Activated CD4-positive, CD25-positive, alpha-beta regulatory T cell treated with anti-CD3 and anti-CD28 coated beads, Interleukin-2, amount 50 U/mL, for 24 hours (primary cell): ENCODE results near the gene SAMSN1.
A peak's percentile ranks its signal among the peaks of the same experiment; 100 is the strongest.

ENCODE experiments used
- ATAC-seq, 2 donors: fragments of 150-1000 bp; cut with Tn5 transposase; one replicate each; pipeline ENCODE4 v1.10.0; 2021; ENCODE audit warnings: mild to moderate bottlenecking in 1 of 2, moderate library complexity in 1 of 2

The SAMSN1 gene

GRCh38 chr21:14483296-14483695 is 62.8 kb downstream of the SAMSN1 start:
- no peak for ATAC-seq

GRCh38 chr21:14482165-14482564 is 64.0 kb downstream of the SAMSN1 start:
- ATAC-seq, result peak; percentile 89 to 90

GRCh38 chr21:14480411-14481031 is 65.6 kb downstream of the SAMSN1 start:
- no peak for ATAC-seq

- ATAC-seq, result no peak
These were observed 66.8 kb downstream of the SAMSN1 start for GRCh38 chr21:14479241-14479786.

GRCh38 chr21:14477841-14478240 is 68.3 kb downstream of the SAMSN1 start:
- ATAC-seq, result no peak

- ATAC-seq, result no peak
These were observed 69.0 kb downstream of the SAMSN1 start for GRCh38 chr21:14477133-14477532.

GRCh38 chr21:14474995-14475394 is 71.1 kb downstream of the SAMSN1 start:
- no peak for ATAC-seq

- no peak for ATAC-seq
These were observed 76.5 kb downstream of the SAMSN1 start for GRCh38 chr21:14469641-14470040.

GRCh38 chr21:14466715-14467114 is 79.4 kb downstream of the SAMSN1 start:
- no peak for ATAC-seq

GRCh38 chr21:14457762-14458161 is 88.4 kb downstream of the SAMSN1 start:
- ATAC-seq, result no peak

- no peak for ATAC-seq
These were observed 89.2 kb downstream of the SAMSN1 start for GRCh38 chr21:14456911-14457310.

GRCh38 chr21:14454016-14455009 is 91.8 kb downstream of the SAMSN1 start:
- no peak for ATAC-seq

GRCh38 chr21:14453339-14454015 is 92.6 kb downstream of the SAMSN1 start:
- peak; percentile 88 to 90 for ATAC-seq

GRCh38 chr21:14452727-14453241 is 93.3 kb downstream of the SAMSN1 start:
- ATAC-seq, result no peak

GRCh38 chr21:14452031-14452726 is 93.9 kb downstream of the SAMSN1 start:
- ATAC-seq, result no peak

GRCh38 chr21:14451546-14451945 is 94.6 kb downstream of the SAMSN1 start:
- no peak for ATAC-seq

GRCh38 chr21:14448784-14449183 is 97.3 kb downstream of the SAMSN1 start:
- ATAC-seq, result no peak

GRCh38 chr21:14438211-14438610 is 107.9 kb downstream of the SAMSN1 start:
- no peak for ATAC-seq

- ATAC-seq, result no peak
These were observed 110.7 kb downstream of the SAMSN1 start for GRCh38 chr21:14435423-14435822.
